GM12801 (cell line): ENCODE measurements around the gene RTN4RL2.

Experiments
- TF ChIP-seq, protein P1 (sequence below): IDR thresholded peaks from one replicate; pipeline ENCODE4 v1.5.1; 2011; ENCODE audit warnings: control low read depth; ENCODE audit not compliant: insufficient read length; ENCODE audit errors: extremely low read depth

The RTN4RL2 gene

DNA sequence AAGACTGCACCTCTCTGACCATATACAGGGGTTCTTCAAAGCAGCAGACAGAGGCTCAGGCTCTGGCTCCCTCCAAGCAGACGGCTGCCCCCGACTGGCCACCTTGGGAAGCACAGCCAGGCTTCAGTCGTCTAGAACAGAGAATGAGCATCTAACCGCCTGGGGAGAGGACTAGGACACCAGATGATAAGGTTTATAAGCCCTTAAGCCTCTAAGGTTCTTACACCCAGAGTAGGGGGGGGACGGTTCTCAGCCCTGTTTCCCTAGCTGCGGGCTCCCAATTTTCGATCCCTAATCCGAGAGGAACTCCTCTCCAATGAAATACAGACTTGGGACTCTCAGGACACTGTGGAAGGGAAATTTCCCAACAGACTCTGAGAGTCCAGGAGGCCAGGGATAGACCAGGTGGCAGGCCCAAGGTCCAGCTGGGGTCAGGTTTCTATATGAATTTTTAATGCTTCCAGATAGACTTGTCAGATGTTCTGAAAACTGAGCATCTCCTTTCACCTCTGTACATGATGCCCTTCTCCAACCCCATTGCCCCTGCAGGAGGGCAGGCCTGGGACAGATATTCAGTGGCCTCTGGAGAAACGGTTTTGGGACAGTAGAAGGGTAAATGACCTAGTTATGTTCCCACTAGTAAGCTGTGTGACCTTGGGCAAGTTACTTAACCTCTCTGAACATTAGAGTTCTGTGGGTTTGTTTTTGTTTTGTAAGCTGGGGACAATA, 20.2 kb downstream of the RTN4RL2 start:
- TF ChIP-seq, protein P1, sequence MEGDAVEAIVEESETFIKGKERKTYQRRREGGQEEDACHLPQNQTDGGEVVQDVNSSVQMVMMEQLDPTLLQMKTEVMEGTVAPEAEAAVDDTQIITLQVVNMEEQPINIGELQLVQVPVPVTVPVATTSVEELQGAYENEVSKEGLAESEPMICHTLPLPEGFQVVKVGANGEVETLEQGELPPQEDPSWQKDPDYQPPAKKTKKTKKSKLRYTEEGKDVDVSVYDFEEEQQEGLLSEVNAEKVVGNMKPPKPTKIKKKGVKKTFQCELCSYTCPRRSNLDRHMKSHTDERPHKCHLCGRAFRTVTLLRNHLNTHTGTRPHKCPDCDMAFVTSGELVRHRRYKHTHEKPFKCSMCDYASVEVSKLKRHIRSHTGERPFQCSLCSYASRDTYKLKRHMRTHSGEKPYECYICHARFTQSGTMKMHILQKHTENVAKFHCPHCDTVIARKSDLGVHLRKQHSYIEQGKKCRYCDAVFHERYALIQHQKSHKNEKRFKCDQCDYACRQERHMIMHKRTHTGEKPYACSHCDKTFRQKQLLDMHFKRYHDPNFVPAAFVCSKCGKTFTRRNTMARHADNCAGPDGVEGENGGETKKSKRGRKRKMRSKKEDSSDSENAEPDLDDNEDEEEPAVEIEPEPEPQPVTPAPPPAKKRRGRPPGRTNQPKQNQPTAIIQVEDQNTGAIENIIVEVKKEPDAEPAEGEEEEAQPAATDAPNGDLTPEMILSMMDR = no peak

DNA sequence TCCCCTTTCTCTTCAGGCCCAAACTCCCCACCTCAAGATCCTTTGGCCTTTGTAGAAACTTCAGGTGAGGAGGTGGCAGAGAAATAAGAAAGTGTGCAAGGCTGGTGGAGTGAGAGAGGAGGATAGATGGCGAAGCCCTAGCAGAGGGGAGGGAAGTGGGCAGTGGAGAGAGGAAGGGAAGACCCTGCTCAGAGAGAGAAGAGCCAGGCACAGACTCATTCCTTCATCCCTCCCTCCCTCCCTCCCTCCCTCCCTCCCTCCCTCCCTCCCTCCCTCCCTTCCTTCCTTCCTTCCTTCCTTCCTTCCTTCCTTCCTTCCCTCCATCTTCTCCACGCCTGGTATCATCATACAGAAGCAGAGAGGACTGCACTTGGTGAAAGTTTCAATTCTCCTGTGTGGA, 21.0 kb downstream of the RTN4RL2 start:
- TF ChIP-seq, protein P1 = no peak

GRCh38 chr11:57481915-57482781, 21.8 kb downstream of the RTN4RL2 start:
- TF ChIP-seq, protein P1 = no peak

DNA sequence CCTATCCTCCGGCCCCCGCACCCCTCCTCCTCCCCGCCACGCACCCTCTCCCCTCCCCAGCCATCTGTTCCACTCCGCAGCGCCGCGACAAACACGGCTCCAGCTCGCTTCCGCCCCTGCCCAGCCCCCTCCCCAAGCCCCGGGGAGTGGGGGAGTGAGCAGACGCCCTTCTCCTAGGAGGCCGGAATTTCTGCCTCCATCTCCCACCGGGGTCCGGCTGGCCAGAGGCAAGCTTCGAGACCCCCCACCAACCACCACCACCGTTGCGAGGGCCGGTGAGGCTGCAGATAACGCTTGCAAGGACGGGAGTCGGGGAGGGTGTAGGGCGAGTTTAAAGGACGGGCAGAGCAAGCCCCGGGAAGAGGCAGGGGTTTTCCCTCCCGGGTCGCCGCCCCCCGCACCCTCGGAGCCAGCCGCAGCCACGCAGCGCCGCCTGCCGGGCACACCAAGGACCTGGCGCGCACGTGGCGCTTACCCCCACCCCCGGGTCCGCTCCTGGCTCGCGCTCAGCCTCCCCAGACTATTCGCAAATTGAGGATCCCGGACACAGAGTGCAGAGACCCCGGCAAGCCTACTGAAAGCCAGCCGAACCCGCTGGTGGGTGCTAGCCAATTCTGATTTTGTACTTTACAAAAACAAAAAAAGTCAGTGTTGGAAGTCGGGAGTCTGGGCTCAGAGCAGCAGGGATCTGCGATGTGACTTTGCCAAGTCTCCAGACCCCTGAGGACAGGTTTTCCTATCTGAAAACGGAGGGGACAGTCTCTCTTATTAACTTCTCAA, 22.6 kb downstream of the RTN4RL2 start:
- TF ChIP-seq, protein P1 = no peak

- TF ChIP-seq, protein P1 = no peak
Measured at GRCh38 chr11:57483562-57483918, 23.2 kb downstream of the RTN4RL2 start.

GRCh38 chr11:57484141-57484710, 23.9 kb downstream of the RTN4RL2 start:
- TF ChIP-seq, protein P1 = no peak
